ENCODE results near the gene TGIF2.
"Not testable (repeated sequence)": the region's sequence is repeated elsewhere in the genome, so short reads cannot be mapped to it uniquely, and the experiment has no call there.

TGIF2 gene

DNA sequence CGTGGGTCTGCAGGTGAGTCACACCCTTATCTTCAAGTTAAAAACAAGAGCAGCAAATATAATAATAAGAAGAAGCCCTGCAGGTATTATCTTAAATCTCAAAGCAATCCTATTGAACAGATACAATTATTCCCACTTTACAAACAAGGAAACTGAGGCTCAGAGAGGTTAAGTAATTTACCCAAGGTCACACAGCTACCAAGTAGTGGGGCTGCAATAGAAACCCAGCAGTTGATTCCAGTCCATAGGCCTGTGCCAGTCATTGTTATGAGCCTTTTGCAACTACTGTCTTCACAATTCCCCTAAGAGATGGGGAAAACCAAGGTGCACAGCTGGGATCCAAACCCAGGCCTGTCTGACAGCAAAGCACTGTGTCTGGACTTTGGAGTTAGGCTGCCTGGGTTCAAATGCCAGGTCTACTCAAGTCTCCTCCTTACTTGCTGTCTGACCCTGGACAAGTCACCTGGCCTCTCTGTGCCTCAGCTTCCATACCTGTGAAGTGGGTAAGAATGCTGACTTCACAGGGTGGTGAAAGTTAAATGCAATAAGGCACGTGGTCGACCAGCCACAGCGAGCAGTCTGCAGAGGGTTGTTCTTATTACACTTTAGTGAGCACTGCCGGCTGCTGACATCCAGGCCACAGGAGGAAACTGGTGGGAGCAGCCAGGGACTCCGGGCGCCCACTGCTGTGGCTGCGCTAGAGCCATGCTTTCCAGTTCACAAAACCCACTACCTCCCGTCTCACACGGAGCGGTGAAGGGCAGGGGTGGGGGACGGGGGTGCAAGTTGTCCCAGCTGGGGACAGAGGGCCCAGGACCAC, 26.0 kb upstream of the TGIF2 start:
- no peak for DNase-seq

DNA sequence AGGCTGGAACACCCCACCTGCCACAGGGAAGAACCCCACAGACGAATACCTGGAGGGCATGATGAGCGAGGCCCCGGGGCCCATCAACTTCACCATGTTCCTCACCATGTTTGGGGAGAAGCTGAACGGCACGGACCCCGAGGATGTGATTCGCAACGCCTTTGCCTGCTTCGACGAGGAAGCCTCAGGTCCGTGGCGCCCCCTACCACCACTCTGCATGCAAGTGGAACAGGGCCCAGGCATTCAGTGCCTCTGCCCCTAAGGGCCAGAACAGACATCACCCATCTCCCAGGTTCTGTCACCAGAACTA, 25.4 kb upstream of the TGIF2 start:
- no peak for DNase-seq

DNA sequence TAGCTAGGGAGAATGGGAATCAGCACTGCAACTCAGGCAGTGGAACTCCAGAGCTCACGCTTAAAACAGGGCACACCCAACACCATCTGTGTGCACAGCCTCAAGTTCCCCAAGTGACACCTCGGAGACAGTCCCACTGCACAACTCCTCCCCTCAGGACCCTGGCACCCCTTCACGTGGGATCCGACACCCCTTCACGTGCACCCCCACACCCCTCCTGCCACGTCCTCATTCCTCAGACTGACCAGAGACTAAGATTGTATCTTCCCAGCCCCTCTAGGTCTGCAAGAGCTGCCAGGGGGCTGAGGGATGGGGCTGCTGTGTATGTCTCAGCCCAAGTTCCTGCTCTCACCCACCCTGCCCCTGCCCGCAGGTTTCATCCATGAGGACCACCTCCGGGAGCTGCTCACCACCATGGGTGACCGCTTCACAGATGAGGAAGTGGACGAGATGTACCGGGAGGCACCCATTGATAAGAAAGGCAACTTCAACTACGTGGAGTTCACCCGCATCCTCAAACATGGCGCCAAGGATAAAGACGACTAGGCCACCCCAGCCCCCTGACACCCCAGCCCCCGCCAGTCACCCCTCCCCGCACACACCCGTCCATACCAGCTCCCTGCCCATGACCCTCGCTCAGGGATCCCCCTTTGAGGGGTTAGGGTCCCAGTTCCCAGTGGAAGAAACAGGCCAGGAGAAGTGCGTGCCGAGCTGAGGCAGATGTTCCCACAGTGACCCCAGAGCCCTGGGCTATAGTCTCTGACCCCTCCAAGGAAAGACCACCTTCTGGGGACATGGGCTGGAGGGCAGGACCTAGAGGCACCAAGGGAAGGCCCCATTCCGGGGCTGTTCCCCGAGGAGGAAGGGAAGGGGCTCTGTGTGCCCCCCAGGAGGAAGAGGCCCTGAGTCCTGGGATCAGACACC, 24.4 kb upstream of the TGIF2 start:
- DNase-seq = no peak

DNA sequence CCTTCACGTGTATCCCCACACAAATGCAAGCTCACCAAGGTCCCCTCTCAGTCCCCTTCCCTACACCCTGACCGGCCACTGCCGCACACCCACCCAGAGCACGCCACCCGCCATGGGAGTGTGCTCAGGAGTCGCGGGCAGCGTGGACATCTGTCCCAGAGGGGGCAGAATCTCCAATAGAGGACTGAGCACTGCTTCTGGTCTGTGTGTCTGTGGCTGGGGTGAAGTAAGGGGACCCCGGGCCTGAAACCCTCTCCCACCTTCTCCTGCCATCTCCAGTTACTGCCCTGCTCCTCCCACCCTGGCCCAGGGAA, 23.8 kb upstream of the TGIF2 start:
- DNase-seq = no peak

DNA sequence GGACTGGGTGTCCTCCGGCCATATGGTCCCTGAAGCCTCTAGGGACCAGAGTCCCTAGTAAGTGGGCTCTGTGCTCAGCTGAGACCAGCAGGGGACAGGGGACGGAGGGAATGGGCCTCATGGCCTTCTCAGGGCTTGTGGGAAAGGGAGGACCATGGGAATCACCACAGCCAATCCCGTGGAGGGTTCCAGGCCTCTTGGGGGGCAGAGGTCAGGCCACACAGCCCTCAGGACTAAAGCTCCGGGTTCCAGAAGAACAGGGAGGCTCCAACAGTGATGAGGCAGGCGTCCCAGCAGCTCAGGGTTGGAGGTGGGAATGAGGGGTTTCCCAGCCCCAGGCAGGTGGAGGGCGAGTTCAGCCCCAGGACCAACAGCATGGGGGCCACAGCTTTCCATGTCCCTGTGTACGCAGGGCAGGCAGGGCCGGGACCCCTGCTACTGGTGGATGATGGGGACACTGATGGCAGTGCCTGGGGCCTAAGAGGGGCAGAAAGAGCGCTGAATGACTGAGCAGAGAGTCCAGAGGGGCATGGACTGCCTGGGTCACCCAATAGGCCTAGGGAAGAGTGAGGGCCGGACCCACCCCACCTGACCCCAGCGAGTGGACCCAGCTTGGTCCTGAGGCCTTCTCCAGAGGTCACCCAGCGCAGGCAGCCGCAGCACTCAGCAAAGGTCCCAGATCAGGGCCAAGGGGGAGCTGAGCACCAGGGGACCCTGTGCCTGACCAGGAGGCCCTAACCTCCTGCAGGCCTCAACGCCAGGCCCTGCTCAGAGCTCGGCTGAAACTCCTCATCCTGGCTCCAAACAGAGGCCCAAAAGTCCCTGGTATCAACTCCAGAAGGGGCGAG, 23.2 kb upstream of the TGIF2 start:
- DNase-seq = no peak

DNA sequence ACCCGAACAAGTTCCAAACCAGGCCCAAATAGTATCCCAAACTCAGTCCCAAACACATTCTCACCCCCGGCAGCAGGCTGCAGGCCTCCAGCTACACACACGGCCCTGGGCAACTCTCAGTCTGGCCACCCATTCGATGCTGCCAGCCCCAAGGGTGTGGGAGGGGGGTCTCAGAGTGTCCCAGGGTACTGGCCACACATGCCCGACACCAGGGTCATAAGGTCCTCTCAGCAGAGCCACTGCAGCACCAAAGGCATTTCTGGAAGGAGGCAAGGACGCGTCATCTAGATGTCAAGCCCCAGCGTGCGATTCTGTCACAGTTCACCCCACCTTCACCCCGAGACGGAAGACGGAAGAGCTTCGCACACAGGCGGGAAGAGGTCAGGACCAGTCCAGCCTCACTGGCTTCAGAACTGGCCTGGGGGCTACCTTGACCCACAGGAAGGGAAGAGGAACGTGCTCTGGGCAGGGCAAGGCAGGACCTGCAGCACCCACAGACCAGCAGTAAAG, 22.6 kb upstream of the TGIF2 start:
- no peak for DNase-seq

DNA sequence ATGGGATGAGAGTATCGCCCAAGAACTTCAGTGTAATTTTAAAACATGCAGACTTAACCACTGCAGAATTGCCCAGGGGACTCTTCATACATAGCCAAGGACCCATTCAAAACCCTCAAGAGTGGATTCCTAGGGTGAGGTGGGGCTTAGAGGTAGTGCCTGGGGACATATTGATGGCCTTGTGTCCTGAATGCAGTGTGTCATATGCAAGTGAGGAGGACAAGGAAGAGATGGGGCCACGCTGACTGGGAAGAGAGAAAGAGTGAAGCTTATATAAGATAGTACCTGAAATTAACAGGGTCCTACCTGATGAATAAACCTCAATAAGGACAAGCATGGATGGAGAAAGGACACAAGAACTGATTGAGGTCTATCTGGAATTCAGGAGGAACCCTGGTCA, 18.1 kb upstream of the TGIF2 start:
- DNase-seq = no peak

DNA sequence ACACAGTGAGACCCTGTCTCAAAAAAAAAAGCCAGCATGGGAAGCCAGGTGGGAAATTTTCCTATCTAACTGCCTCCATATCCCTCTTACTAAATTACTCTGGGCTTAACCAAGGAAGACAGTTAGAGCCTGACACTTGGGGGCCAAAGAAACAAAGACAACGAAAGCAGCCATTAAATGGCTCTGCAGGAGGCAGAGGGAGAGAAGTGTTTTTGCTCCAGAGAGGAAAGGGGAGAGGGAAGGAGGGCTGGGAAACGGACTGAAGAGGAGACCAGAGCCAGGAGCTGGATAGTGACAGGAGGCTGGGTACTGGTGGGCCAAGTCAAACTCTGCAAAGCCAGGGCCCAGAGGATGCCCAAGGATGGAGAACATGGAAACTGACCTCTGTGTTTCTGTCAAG, 10.7 kb upstream of the TGIF2 start:
- no peak for DNase-seq

DNA sequence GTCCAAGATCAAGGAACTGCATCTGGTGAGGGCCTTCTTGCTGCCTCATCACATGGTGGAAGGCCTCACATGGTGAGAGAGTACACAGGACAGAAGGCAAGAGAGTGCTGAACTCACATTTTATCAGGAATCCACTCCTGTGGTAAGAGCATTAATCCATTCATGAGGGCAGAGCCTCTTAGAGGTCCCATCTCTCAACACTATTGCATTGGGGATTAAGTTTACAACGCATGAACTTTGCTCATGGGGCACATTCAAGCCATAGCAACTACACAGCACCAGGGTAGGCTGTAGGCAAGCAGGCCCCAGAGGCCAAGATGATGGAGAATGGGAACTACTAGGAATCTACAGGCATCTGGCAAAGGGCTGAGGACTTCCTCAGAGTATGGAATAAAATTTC, 10.0 kb upstream of the TGIF2 start:
- DNase-seq = no peak

DNA sequence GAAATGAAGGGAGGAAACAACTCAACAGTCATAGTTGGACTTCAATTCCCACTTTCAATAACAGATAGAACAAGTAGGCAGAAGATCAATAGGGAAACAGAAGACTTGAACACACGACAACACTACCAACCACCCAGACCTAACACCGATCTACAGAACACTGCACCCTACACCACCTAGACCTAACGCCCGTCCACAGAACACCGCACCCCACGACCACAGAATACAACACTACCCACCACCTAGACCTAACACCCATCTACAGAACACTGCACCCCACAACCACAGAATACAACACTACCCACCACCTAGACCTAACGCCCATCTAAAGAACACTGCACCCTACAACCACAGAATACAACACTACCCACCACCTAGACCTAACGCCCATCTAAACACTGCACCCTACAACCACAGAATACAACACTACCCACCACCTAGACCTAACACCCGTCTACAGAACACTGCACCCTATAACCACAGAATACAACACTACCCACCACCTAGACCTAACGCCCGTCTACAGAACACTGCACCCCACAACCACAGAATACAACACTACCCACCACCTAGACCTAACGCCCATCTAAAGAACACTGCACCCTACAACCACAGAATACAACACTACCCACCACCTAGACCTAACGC, 9.2 kb upstream of the TGIF2 start:
- DNase-seq = not testable (repeated sequence)

DNA sequence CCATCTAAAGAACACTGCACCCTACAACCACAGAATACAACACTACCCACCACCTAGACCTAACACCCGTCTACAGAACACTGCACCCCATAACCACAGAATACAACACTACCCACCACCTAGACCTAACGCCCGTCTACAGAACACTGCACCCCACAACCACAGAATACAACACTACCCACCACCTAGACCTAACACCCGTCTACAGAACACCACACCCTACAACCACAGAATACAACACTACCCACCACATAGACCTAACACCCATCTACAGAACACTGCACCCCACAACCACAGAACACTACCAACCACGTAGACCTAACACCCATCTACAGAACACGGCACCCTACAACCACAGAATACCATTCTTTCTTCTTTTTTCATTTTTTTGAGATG, 8.7 kb upstream of the TGIF2 start:
- DNase-seq = not testable (repeated sequence)

DNA sequence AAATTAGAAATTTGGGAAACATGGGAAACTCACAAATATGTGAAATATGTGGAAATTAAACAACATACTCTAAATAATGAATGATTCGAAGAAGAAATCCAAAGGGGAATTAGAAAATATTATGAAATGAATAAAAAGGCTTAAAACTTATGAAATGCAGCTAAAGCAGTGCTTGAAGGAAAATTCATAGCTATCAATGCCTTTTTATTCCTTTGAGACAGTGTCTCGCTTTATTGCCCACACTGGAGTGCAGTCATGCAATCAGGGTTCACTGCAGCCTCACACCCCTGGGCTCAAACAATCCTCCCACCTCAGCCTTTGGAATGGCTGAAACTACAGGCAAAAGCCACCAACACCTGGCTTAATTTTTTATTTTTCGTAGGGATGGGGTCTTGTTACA, 7.9 kb upstream of the TGIF2 start:
- DNase-seq = no peak

DNA sequence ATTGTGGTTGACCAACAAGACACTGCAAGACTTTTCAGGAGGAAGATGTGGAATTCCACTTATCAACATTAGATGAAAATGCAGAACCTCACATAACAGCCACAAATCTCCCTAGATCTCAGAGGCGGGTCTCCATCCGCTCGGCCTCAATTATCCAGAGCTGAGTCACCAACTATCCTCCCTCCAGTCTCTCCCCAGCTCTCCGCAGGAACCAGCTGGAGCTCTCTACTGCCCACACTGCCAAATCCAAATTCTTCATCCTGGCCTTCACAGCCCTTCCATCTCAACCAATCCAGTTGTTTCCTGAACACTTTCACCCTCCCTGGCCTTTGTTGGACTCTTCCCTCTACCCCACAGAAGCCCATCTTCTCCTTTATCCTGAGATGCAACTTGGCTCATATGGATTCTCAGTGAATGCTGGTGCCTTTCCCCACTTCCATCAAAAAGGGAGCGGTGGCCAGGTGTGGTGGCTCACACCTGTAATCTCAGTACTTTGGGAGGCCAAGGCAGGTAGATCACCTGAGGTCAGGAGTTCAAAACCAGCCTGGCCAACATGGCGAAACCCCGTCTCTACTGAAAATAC, 3.5 kb upstream of the TGIF2 start:
- no peak for DNase-seq

DNA sequence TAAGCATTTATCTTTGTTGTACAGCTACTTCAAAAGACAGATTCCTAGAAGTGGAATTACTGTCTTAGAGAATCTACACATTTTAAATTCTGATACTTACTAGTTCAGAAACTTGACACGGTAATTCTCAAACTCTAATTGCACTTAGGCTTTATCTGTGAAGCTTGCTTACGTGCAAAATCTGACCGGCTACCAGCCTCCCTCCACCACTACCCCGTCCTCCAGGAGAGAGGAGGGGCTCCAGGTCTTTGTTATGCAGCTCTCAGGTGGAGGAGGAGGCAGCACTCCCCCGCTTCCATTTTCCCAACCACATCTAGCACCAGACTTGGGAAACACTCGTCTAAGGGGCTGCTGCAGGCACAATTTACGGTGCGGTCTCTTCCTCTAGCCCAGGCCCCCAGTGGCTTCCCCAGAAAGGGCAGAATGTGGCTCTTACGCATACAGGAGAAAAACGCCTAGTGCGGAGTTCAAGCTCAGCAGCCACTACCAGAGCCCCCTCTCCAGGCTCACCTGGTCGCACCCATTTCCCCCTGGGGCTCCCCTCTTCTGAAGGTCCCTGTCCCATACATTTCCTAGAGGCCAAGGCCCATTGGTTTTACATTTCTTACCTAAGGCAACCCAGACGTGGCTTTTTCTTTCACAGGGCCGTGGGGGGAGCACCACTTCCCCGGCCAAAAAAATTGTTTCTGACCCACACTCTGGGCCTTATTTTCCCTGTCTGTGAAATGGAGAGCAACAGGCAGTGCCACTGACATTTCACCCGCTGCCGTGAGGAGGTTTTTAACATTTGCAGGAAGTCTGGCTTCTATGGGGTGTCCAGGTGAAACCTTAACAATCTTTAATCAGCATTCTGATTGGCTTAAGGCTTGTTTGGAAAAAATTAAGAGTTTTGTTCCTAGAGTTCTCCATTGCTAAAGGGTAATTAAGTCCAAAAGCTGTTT, 1.6 kb upstream of the TGIF2 start:
- DNase-seq = no peak

DNA sequence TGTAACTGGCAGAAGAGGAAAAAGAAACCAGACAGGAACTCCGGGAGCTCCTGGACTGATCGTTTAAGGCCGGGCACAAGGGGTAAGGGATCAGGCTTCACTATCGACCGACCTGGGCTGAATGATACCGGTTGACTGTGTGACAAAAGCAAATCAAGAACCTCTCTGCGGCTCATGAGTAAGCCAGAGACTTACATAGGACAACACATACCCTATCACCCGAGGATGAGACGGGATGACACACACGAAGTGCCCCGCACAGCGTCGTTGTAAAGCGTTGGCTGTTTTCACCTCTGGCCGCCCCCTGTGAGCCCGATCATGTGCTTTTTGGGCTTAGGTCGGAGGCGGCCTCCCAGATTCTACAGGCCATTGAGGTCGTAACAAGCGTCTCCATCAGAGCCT, 695 bp upstream of the TGIF2 start:
- DNase-seq = no peak

DNA sequence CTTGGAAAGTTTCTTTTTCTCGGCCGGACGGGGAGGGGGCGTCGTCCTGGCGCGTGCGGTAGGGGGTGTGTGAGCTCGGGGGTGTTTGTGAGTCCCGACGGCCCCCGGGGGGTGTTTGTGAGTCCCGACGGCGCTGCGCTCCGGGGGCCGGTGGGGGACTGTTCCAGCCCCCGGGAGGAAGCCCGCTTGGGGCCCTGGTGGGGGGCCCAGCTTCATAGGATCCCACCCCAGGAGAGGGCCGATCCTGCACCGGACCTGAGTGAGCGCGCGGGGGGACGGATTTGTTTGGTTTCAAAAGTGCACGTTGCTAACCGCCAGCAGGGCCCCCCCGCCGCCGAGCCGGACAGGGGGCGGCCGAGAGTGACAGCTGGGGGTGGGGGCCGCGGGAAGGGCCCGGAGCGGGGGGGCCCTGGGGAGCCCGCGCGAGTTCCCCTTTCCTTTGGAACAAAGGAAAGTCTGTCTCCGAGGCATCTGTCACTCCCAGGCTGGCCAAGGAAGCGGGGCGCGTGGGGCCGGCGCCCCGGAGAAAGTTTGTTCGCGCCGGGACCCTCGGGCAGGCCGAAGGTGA, 485 bp downstream of the TGIF2 start:
- no peak for DNase-seq

DNA sequence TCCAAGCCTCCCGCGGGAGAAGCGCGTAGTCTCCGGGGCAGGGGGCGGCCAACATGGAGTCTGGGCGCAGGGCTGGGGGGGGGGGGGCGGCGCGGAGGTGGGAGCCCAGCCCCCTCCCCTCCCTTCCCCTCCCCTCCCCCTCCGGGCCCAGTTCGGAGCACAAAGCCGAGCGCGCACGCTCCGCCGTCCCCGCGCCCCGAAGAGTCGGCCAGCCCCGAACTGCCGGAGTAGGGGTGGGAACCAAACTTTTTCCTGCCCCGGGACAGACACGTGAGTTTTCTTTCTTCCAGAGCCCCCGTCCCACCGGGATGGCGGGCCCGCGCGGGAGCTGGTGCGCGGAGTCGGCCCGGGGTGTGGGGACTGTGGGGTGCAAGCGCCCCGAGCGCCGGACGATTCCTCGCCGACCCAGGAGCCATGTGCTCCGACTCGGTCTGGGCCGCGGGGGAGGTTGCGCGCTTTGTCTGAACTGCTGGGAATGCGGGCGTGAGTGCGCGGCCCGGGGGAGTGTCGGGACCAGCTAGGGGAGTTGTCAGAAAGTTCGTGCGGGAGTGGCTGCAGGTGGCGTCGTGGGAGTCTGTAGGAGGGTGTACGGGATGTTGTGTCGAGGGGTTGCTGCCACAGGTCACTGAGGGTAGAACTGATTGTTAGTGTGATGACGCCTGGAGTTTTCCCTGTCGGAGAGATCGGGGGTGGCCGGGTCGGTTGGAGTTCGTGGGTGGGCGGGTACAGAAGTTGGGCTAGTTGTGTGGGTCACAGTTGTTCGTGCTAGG, 1.2 kb downstream of the TGIF2 start:
- peak; percentile 61 for DNase-seq

DNA sequence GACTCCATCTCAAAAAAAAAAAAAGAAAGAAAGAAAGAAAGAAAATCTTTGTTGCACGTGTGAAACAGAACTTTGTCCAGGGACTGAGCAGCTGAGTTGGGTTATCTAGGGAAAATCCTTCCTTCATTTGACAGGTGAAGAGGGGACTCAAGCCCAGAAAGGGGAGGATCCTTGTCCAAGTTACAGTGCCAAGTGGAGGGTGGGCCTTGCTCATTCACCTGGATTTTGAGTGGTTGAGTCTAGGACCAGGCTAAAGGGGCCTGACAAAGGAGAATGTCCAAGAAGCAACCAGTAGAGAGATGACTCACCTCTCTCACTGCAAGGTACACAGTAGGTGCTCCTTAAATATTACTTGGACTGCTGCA, 2.7 kb downstream of the TGIF2 start:
- DNase-seq = no peak

DNA sequence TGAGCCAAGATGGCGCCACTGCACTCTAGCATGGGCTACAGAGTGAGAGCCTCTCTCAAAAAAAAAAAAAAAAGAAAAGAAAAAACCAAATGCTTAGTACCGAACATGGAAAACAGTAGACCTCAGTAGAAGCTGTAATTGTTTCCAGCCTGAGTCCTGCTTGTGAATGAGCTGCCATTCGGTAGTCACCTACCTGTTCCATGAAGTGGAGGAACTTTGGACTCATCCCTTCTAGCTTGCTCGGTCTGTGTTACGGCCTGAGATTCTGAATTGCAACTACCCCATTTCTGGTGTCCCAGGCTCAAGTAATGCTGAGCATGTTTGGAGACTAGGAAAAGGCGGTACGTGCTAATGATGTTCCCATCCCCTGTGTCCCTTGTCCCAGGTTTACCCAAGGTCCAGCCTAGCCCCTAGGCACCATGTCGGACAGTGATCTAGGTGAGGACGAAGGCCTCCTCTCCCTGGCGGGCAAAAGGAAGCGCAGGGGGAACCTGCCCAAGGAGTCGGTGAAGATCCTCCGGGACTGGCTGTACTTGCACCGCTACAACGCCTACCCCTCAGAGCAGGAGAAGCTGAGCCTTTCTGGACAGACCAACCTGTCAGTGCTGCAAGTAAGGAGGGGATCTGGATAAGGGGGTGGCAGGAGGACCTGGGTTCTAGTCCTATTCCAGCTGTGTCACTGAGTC, 5.1 kb downstream of the TGIF2 start:
- DNase-seq = no peak

Data from activated T-cell treated with anti-CD3 and anti-CD28 coated beads, Interleukin-2, amount 50 U/mL, for 1 hour (primary cell).